ENCODE results near the gene RAMP3. TPM values are rescaled to one million over a fixed set of nuclear protein-coding genes. Genes with fewer than 3 reads are reported as not detected.

Gene RAMP3, protein sequence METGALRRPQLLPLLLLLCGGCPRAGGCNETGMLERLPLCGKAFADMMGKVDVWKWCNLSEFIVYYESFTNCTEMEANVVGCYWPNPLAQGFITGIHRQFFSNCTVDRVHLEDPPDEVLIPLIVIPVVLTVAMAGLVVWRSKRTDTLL
- not detected for total RNA-seq

DNA sequence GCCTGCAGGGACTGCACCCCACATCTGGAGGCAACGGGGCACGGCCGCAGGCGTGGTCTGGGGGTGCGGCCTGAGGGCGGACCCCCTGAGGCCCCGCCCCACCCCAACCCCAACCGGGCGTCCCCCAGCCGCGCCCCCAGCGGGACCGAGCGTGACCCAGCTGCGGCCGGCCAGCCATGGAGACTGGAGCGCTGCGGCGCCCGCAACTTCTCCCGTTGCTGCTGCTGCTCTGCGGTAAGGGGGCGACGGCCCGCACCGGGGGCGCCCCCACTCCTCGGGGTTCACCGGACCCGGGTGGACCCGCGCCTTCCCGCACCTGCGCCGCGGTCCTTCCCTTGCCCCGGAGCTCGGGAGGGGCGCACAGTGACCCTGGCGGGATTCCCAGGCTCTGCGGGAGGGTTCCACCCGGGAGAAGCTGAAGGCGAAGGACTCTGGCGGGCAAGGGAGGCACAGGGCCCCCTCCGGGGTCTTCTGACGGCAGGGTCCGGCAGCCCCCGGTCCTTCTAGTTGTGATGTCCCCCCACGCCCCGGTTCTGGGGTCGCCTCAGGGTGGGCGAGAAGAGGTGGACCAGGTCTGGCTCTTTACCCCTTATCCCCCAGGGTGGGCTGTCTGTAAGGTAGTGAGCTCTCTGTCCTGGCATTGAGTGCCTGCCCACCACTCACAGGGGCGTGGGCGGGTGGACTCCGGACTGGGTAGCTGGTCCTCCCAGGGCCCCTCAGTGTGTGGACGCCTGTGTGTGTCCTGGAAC lies at the start of gene RAMP3:
Gene RAMP3 (plus strand): TSS at position 139 of the 749 bp plus-strand sequence. CDS start 38 bp downstream, at position 177.

DNA sequence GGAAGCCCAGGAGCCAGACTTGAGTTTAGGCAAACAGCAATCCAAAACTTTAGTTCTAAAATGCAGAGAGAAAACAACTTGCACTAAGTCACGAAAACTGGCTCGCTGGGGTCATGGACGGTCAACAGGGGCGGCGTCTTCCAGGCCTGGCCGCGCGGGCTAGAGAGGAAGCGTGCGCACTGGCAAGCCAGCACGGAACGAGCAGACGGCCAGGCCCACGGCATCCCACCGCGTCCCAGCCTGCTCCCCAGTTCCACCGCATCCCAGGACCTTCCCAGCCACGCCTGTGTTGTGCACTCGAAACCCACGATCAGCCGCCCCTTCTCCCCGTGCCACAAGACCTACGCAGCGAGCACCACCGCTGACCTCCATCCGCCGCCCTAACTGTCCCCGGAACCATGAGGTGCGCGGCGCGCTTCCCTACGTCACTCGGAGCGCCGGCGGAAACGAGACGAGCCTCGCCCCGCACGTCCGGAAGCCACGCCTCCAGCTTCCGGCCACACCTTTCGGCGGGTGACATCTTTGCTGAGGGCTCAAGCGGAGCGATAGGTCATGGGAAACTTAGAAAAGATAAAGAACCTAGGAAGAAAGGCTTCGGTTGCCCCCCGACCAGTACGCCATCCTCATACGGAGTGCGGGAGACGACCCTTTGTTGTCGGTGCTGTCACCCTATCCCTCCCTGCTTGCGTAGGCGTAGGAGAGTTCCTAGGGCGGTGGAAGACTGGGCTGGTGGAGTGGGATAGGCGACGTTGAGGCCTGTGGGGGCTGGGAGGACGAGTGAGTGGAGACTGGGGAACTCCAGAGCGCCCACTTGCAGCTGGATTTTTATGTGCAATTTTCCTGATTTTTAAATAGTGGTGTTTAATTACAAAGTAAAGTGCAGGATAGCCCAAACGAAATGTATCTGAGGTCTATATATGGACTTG lies 46.0 kb upstream of the RAMP3 start, which contains the start of gene TBRG4:
Gene TBRG4 (minus strand): TSS at position 400 of the 926 bp plus-strand sequence. CDS start 2,460 bp downstream, outside the sequence.

Other genes starting within 250 kb of the RAMP3 start
- 100 to 1,000 TPM; 371 to 382 TPM for gene MYO1G, start 178.8 kb upstream of the RAMP3 start, total RNA-seq
- 100 to 1,000 TPM; 118 to 125 TPM for gene CCM2, start 157.6 kb upstream of the RAMP3 start, total RNA-seq
- not detected for gene NACAD, start 68.8 kb upstream of the RAMP3 start, total RNA-seq
- 100 to 1,000 TPM; 107 to 109 TPM for gene TBRG4, start 46.1 kb upstream of the RAMP3 start, total RNA-seq

Measured in activated naive CD4-positive, alpha-beta T cell treated with anti-CD3 and anti-CD28 coated beads, Interleukin-2, amount 10 ng/mL, durations not matched to agents 5 hours and 36 hours (primary cell).